Stimulated activated CD8-positive, alpha-beta memory T cell treated with anti-CD3 and anti-CD28 coated beads, Interleukin-15, amount 100 ng/mL, for 48 hours (primary cell): Measurements from ENCODE around the gene MRPL11.
"Not testable (repeated sequence)": the region's sequence is repeated elsewhere in the genome, so short reads cannot be mapped to it uniquely, and the experiment has no call there.

Experiments used
- DNase-seq, 2 donors: peaks; one replicate each; pipeline ENCODE4 v3.0.0-alpha.2; 2020; ENCODE audit warnings: low read depth in 2 of 2

MRPL11 gene

DNA sequence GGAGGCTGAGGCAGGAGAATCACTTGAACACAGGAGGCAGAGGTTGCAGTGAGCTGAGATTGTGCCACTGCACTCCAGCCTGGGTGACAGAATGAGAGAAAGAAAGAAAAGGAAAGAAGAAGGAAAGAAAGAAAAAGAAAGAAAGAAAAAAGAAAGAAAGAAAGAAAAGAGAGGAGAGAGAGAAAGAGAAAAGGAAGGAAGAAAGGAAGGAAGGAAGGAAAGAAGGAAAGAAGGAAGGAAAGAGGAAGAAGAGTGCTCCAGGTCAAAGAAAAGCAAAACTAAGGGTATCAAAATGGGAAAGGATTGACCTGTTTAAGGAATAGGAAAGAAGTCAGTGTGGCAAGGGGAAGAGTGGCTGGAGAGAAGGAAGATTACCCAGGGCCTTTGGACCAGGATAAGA, 7.4 kb downstream of the MRPL11 start:
- not testable (repeated sequence) for DNase-seq

GRCh38 chr11:66429983-66430602, 8.6 kb downstream of the MRPL11 start:
- peak; percentile 45 to 59 for DNase-seq

DNA sequence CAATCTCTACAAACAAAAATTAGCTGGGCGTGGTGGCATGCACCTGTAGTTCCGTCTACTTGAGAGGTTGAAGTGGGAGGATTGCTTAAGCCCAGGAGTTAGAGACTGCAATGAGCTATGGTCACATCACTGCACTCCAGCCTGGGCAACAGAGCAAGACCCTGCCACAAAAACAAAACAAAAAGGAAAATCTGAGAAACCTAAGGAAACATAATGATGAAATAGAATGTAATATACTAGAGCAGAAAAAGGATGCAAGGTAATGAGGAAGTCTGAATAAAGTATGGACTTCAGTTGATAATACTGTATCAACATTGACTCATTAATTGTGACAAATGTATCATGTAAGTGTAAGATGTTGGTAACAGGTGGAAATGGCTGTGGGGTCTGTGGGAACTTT, 9.7 kb downstream of the MRPL11 start:
- DNase-seq: no peak

DNA sequence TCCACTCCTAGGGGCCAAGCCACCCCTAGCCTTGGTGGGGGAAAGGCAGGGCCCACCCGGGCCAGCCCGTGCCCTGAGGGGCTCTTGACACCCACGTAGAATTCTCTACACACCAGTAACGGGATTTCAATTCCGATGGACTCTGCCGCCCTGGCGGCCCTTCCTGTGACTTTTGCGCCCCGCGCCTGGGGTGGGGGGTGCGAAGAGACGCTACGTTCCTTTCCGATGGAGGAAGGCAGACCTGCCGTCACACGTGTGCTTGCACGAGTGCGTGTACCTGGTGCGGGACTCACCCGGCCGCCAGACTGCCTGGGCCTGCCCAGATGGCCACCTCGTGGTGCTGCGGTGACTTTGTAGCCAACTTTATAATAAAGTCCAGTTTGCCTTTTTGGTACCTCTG, 12.3 kb downstream of the MRPL11 start:
- no peak for DNase-seq

DNA sequence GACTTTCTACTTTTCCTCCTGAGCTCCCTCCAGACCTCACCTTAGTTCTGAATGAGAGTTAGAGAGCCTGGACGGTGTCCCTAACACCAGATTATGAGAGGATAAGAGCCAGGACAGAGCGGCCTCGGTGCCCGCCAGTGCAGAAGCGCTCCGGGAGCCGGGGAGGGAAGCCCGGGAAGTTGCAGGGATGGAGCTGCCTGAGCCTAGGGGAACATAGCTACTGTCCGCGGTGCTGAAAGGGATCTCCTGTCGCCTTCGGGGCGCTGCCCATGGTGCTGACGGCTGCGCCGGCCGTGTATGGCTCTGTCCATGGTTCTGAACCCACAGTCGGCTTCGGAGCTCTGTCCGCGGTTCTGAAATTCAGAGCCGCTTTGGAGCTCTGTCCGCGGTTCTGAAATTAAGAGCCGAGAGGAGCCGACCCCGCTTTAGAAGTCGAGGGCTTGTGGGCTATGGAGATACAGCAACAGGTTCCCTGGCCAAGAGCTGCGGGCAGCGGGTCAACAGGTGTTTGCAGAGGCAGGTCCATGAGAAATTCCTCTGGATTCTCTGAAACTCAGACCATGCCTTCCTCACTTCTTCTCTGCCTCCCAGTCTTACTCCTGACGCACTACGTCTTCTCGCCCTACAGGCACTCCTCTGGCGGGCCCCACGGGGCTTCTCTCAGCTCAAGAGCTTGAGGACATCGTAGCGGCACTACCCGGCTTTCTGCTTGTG, 17.0 kb downstream of the MRPL11 start:
- DNase-seq: peak; percentile 68 to 73

GRCh38 chr11:66420671-66421476, 17.8 kb downstream of the MRPL11 start, which contains the start of gene NPAS4:
Gene NPAS4 (plus strand): TSS chr11:66421035. CDS start chr11:66421180, 145 bp downstream.
- DNase-seq: no peak

DNA sequence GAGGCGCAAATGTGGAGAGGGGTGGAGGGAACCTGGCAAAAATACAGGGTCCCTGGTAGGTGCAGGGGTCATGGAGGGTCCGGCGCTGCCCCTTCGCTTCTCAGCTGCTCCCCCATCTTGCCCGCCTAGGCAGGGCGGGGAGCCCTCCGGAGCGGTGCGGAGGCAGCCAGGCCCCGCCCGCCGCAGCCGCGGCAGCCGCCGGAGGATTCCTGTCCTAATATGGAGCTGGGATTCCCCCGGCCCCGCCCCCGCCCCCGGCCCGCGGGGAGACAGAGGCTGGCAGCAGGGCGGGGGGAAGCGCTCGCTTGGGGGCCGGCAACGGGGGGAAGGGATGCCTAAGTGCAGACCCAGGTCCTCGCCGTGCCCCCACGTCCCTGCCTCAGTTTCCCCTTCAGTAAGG, 18.8 kb downstream of the MRPL11 start:
- DNase-seq: no peak

- DNase-seq: no peak
These were observed 19.7 kb downstream of the MRPL11 start for GRCh38 chr11:66418986-66419308.

GRCh38 chr11:66418168-66418985, 20.3 kb downstream of the MRPL11 start:
- peak; percentile 69 to 78 for DNase-seq

DNA sequence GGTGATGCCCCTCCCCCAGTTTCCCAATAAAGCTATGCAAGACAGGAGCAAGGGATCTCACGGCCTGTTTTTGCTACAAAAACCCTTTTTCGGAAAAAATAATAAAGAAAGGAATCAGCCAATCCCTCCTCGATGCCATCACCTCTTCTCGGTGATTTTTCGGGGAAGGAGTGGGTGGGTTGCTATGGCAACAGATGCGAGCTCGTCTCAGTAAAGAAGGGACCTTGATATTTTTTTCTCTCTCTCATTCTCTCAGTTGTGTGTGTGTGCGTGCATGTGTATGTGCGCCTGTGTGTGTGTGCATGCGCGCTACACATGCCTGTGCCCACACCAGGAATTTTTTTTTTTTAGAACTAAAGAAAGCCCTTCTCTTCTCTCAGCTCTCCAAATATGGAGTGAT, 21.6 kb downstream of the MRPL11 start:
- DNase-seq: no peak

- DNase-seq: no peak
These were observed 23.2 kb downstream of the MRPL11 start for GRCh38 chr11:66415423-66415822.

GRCh38 chr11:66414120-66414934, 24.3 kb downstream of the MRPL11 start:
- DNase-seq: no peak

- no peak for DNase-seq
These were observed 25.5 kb downstream of the MRPL11 start for GRCh38 chr11:66413167-66413566.

DNA sequence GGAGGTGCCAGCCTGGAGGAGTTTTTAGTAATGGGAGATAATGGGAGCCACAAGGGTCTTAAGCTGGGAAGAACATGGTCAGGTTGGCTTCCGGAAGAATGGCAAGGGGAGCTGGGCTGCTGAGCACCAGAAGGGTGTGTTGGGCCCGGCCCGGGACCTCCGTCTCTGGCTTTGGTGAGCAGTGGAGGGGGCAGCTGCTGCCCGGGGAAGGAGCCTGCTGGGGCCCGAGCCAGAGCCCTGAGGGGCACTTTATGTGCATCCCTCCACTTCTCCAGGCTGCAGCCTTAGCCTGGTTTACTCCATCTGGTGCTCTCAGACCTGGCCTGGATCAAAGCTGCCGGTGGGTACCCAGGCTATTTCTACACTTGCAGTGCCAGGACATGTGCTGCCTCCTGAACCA, 26.5 kb downstream of the MRPL11 start:
- no peak for DNase-seq

GRCh38 chr11:66411323-66411722, 27.3 kb downstream of the MRPL11 start:
- DNase-seq: no peak

DNA sequence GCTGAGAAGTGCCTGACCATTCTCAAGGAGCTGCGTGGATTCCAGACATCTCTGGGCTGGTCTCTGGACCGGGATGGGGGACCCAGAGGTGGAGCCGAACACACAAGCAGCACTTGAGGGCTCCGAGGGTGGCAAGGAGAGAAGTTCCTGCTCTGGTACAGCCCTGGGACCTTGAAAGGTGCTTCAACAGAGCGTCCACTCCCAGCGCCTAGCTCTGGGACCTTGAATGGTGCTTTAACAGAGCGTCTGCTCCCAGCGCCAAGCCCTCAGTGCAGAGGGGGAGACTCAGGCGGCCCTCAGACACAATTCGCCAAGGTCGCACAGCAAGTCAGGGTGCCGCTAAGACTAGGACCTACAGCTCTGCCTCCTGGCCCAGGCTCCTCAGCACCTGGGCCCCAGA, 28.5 kb downstream of the MRPL11 start:
- no peak for DNase-seq

DNA sequence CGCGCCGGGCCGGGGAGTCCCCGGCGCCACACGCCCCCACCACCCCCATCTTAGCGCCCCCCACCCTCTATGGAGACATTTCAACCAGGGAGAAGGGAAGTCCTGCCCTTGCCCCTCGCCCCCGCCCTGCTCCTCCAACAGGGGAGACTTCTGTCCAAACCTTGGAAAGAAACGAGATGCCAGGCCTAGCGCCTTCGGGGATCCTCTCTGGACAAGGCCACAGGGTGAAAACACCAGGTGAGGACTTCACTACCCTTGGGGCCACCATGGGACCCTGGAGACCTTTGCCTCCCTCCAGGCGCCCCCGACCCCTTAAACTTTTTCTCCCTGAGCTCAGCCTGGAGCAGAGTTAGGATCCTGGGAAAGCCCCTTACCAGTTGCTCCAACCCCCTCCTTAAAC, 29.4 kb downstream of the MRPL11 start:
- DNase-seq: no peak

- peak; percentile 77 to 83 for DNase-seq
These were observed 30.0 kb downstream of the MRPL11 start for GRCh38 chr11:66408488-66409214.

DNA sequence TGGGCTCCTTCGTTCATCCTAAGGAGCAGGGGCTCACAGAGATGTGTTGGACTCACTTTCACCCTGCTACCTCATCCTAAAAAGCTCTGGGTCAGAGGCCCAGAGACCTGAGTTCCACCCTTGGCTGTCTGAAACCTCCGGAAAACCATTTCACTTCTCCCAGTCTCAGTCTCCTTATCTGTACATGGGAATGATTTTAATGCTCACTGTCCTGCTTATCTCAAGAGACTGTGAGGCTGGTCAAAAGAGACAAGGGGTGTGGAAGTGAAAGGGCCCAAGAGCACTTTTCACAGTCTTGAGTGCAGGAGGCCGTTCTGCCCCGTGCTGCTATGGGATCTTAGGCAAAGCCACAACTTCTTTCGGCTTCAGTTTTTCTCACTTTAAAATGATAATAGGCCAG, 31.0 kb downstream of the MRPL11 start:
- DNase-seq: no peak

GRCh38 chr11:66393954-66394353, 44.7 kb downstream of the MRPL11 start:
- no peak for DNase-seq
